Heart left ventricle (tissue), 16 donors: ENCODE data around the gene GATA5. TPM values are rescaled to one million over a fixed set of nuclear protein-coding genes. Genes with fewer than 3 reads are reported as not detected.

Experiments
- ATAC-seq, 4 donors: fragments of 200-7000 bp; cut with Tn5 transposase; one replicate each; pipeline ENCODE4 v1.9.1; 2020 to 2022; ENCODE audit warnings: moderate library complexity in 4 of 4, mild to moderate bottlenecking in 3 of 4, moderate number of reproducible peaks in 1 of 4
- DNase-seq, 5 donors: peaks; one replicate each; pipeline ENCODE4 v3.0.0-alpha.2; 2020
- H3K27ac ChIP-seq, 12 donors: fragments of 200-600 bp; sonication (generic) in 4 of 12; one replicate each; pipeline versions ENCODE4 v1.5.0 to v1.8.0; 2016 to 2022; ENCODE audit warnings: mild to moderate bottlenecking in 2 of 12
- H3K27me3 ChIP-seq, 9 donors: fragments of 200-600 bp; sonication (generic) in 2 of 9; one replicate each; pipeline versions ENCODE4 v1.5.1 to v1.8.0; 2016 to 2022; ENCODE audit warnings: mild to moderate bottlenecking in 3 of 9
- H3K36me3 ChIP-seq, 9 donors: fragments of 200-600 bp; sonication (generic) in 2 of 9; one replicate each; pipeline versions ENCODE4 v1.5.0 to v1.8.0; 2018 to 2022; ENCODE audit warnings: mild to moderate bottlenecking in 2 of 9
- H3K4me1 ChIP-seq, 12 donors: fragments of 200-600 bp; sonication (generic) in 4 of 12; one replicate each; pipeline versions ENCODE4 v1.5.0 to v1.8.0; 2016 to 2022; ENCODE audit warnings: mild to moderate bottlenecking in 3 of 12
- H3K4me3 ChIP-seq, 12 donors: fragments of 200-600 bp; sonication (generic) in 4 of 12; one replicate each; pipeline versions ENCODE4 v1.5.0 to v1.8.0; 2017 to 2022; ENCODE audit warnings: mild to moderate bottlenecking in 9 of 12, moderate library complexity in 4 of 12
- H3K9me3 ChIP-seq, 12 donors: fragments of 200-600 bp; sonication (generic) in 4 of 12; one replicate each; pipeline versions ENCODE4 v1.5.0 to v1.8.0; 2016 to 2022; ENCODE audit warnings: mild to moderate bottlenecking in 1 of 12
- CTCF ChIP-seq, 12 donors: fragments of 200-600 bp; sonication (generic) in 4 of 12; IDR thresholded peaks; one replicate each; pipeline versions ENCODE4 v1.5.0 to v1.8.0; 2018 to 2022; ENCODE audit warnings: antibody characterized with exemption in 12 of 12, mild to moderate bottlenecking in 5 of 12
- POLR2A ChIP-seq, 2 donors: fragments of 450-650 bp; IDR thresholded peaks; one replicate each; pipeline ENCODE4 v1.6.1; 2017; ENCODE audit warnings: antibody characterized with exemption in 2 of 2, mild to moderate bottlenecking in 2 of 2, moderate library complexity in 2 of 2
- WGBS, 4 donors: extraction: QIAGEN DNeasy Blood & Tissue Kit in 2 of 4; methylation state at CpG; one replicate each; pipeline versions ENCODE4 v1.1.5 to v1.1.7; 2013 to 2018; 5-methylcytosine and 5-hydroxymethylcytosine counted together
- intact Hi-C, 10 donors: fragments of 100-400 bp; cut with DNase I; formaldehyde crosslinking; loops; one replicate each; pipeline versions ENCODE4 v1.11.1 to v1.14.2; 2022
- polyA plus RNA-seq, 2 donors: library from polyadenylated mRNA; stranded (reverse); fragments of 200-250 nt; gene quantifications; one replicate each; pipeline ENCODE4 v1.2.3, GENCODE V29; 2013
- total RNA-seq, 9 donors: library from RNA; depleted of rRNA in 2 of 9; stranded (reverse); fragments of >200 nt in 2 of 9; fragmentation: NEBNext Ultra II Directional in 3 of 9; extraction: Animal tissue kit (Norgen Biotek cat#: 25700) in 3 of 9; gene quantifications; one replicate each; pipeline versions ENCODE4 v1.1.0 to v1.2.4, GENCODE V29; 2016 to 2023
- donor health status: ischemic (EF 13 %, LVEDD 7.1; RV severe dilation, severe dysfunction).
- donor health status: healthy with polysubstance abuse.
- donor health status: DM: no; HTN: yes; CAD: no.
- donor health status: DM: no; HTN: no; CAD: no.
- donor health status: ischemic (EF 25% LVEDD 6.9; RV normal size, moderate dysfunction).
- donor health status: ischemic (EF 25% LVEDD 5.7; RV mildly dilated, moderate dysfunction).
- donor health status: healthy.
- donor health status: DM: yes; HTN: yes; CAD: no.
- donor health status: ischemic (EF 35%, LVEDD 5.7; RV mildly dilated, moderate dysfunction).
- donor health status: nonischemic (EF 11% LVEDD 7.7; RV severe dilation, severe dysfunction).
- donor health status: DM: yes; HTN: yes; CAD: no.
- donor health status: PGD.
- donor health status: ischemic (EF 29% LVEDD 5.4; RV normal size, mild dysfunction).
- donor health status: nonischemic (EF 23%, LVEDD 6.1; RV moderate dilation, normal function).

GATA5 gene
- total and polyA plus RNA-seq, 11 donors, result 0.21 to 7.4 (median 0.98) TPM

GRCh38 chr20:62506791-62507190 lies 31.0 kb upstream of the GATA5 start:
- no peak overlapping the region for H3K4me3 ChIP-seq
- intact Hi-C loops, result loop anchor here in 2 of 10 donors (10.0 kb wide), 3 partner anchors 78 to 288 kb away; partner anchors contain the start of gene MRGBP (in 1 of the 2)
- H3K9me3 ChIP-seq, result no peaks in the 10 kb centered on the region
- no peak for ATAC-seq
- H3K27ac ChIP-seq, result no peak overlapping the region
- H3K36me3 ChIP-seq, result no peaks in the 10 kb centered on the region
- no peak for DNase-seq
- WGBS, 4 donors, result 95 to 98% (median 96%) methylated on average over 16 of the region's 16 CpGs
- H3K27me3 ChIP-seq, result peaks cover 0 to 1% (median 0%) of the 10 kb centered on the region in 9 donors
- TF ChIP-seq POLR2A (IDR thresholded peaks at IDR 0.05), result no peak
- TF ChIP-seq CTCF (IDR thresholded peaks at IDR 0.05), result no peak
- H3K4me1 ChIP-seq, result peaks cover 0 to 10% (median 7%) of the 10 kb centered on the region in 12 donors

- Histone ChIP-seq H3K9me3 (no peaks in the 10 kb centered on the region), H3K27me3 (no peaks in the 10 kb centered on the region), H3K4me1 (peaks cover 0 to 14% (median under 1%) of the 10 kb centered on the region in 12 donors), H3K36me3 (no peaks in the 10 kb centered on the region), H3K4me3 (no peak overlapping the region), H3K27ac (no peak overlapping the region)
- 79 to 85% (median 82%) methylated on average over 9 of the region's 9 CpGs for WGBS, 4 donors
- TF ChIP-seq CTCF (IDR thresholded peaks at IDR 0.05) (no peak), POLR2A (IDR thresholded peaks at IDR 0.05) (no peak)
- intact Hi-C loops, result loop anchor here in 2 of 10 donors (10.0 kb wide), 3 partner anchors 79 to 289 kb away; partner anchors contain the start of gene MRGBP (in 1 of the 2)
- no peak for DNase-seq
- no peak for ATAC-seq
These were observed 30.3 kb upstream of the GATA5 start for GRCh38 chr20:62506087-62506486.

GRCh38 chr20:62505337-62506045 lies 29.7 kb upstream of the GATA5 start:
- TF ChIP-seq POLR2A (IDR thresholded peaks at IDR 0.05) (no peak), CTCF (IDR thresholded peaks at IDR 0.05) (no peak)
- 79 to 100% (median 82%) methylated on average over 2 to 24 of the region's 24 CpGs for WGBS, 4 donors
- Histone ChIP-seq H3K27me3 (no peaks in the 10 kb centered on the region), H3K9me3 (no peaks in the 10 kb centered on the region), H3K27ac (no peak overlapping the region), H3K4me1 (peaks cover 0 to 14% (median 0%) of the 10 kb centered on the region in 12 donors), H3K36me3 (no peaks in the 10 kb centered on the region), H3K4me3 (no peak overlapping the region)
- ATAC-seq, result no peak
- no peak for DNase-seq
- intact Hi-C loops, result loop anchor here in 2 of 10 donors (10.0 kb wide), 3 partner anchors 79 to 289 kb away; partner anchors contain the start of gene MRGBP (in 1 of the 2)

- no peaks in the 10 kb centered on the region for H3K36me3 ChIP-seq
- intact Hi-C loops, result loop anchor here in 9 of 10 donors (5.0 to 10.0 kb wide), 8 partner anchors 80 to 303 kb away; partner anchors contain the start of gene MRGBP (in 1 of the 9)
- DNase-seq (no peak), ATAC-seq (no peak)
- H3K9me3 ChIP-seq, result no peaks in the 10 kb centered on the region
- H3K27me3 ChIP-seq, result no peaks in the 10 kb centered on the region
- H3K4me1 ChIP-seq, result peaks cover 0 to 14% (median 0%) of the 10 kb centered on the region in 12 donors
- TF ChIP-seq CTCF (IDR thresholded peaks at IDR 0.05) (no peak), POLR2A (IDR thresholded peaks at IDR 0.05) (no peak)
- 78 to 98% (median 96%) methylated on average over 4 of the region's 4 CpGs for whole genome bisulfite sequencing, 4 donors
- H3K27ac ChIP-seq, result no peak overlapping the region
- no peak overlapping the region for H3K4me3 ChIP-seq
These were observed 28.5 kb upstream of the GATA5 start for GRCh38 chr20:62504323-62504722.
